MM.1S (cell line): ENCODE results near the gene GRM1.

ENCODE experiments used
- DNase-seq: peaks from one replicate; pipeline ENCODE4 v3.0.0-alpha.2; 2015
- H2AFZ ChIP-seq: fragments of 300-600 bp; sonication (generic); 2 replicates; pipeline ENCODE4 v1.6.0; 2016; ENCODE audit warnings: antibody characterized with exemption, low read length
- H3F3A ChIP-seq: fragments of 300-600 bp; sonication (generic); 2 replicates; pipeline ENCODE4 v1.6.1; 2016; ENCODE audit warnings: mild to moderate bottlenecking, antibody characterized with exemption, low read length, moderate library complexity, mixed read lengths; ENCODE audit not compliant: insufficient read depth
- H3K27ac ChIP-seq: fragments of 300-600 bp; sonication (generic); 2 replicates; pipeline ENCODE4 v1.5.1; 2016; ENCODE audit warnings: mild to moderate bottlenecking, low read length
- H3K27me3 ChIP-seq: fragments of 300-600 bp; sonication (generic); replicated peaks from 2 replicates; pipeline ENCODE4 v1.6.0; 2016; ENCODE audit warnings: low read length; ENCODE audit not compliant: insufficient read depth
- H3K36me3 ChIP-seq: fragments of 300-600 bp; sonication (generic); replicated peaks from 2 replicates; pipeline ENCODE4 v1.6.1; 2016; ENCODE audit warnings: mild to moderate bottlenecking, low read length, mixed read lengths; ENCODE audit not compliant: insufficient read depth
- H3K4me1 ChIP-seq: fragments of 300-600 bp; sonication (generic); 2 replicates; pipeline ENCODE4 v1.6.1; 2016; ENCODE audit warnings: low read length, mixed read lengths
- H3K4me2 ChIP-seq: fragments of 300-600 bp; sonication (generic); 2 replicates; pipeline ENCODE4 v1.6.0; 2016; ENCODE audit warnings: low read depth, low read length
- H3K4me3 ChIP-seq: fragments of 300-600 bp; sonication (generic); 2 replicates; pipeline ENCODE4 v1.5.1; 2016; ENCODE audit warnings: low read length, mixed read lengths
- H3K79me2 ChIP-seq: fragments of 300-600 bp; sonication (generic); 2 replicates; pipeline ENCODE4 v1.6.1; 2016; ENCODE audit warnings: mixed run types, low read length, mixed read lengths
- H3K9ac ChIP-seq: fragments of 300-600 bp; sonication (generic); 2 replicates; pipeline ENCODE4 v1.6.1; 2016; ENCODE audit warnings: low read length, mixed read lengths
- H3K9me2 ChIP-seq: fragments of 300-600 bp; sonication (generic); replicated peaks from 2 replicates; pipeline ENCODE4 v1.6.1; 2016; ENCODE audit warnings: mild to moderate bottlenecking, low read length, mixed read lengths; ENCODE audit not compliant: insufficient read depth
- H3K9me3 ChIP-seq: fragments of 300-600 bp; sonication (generic); replicated peaks from 2 replicates; pipeline ENCODE4 v1.6.1; 2016; ENCODE audit warnings: mild to moderate bottlenecking, low read length, mixed read lengths; ENCODE audit not compliant: insufficient read depth
- H4K20me1 ChIP-seq: fragments of 300-600 bp; sonication (generic); 2 replicates; pipeline ENCODE4 v1.6.1; 2016; ENCODE audit warnings: mild to moderate bottlenecking, low read length, moderate library complexity, mixed read lengths; ENCODE audit not compliant: insufficient read depth
- EZH2 ChIP-seq: fragments of 300-600 bp; sonication (generic); optimal IDR thresholded peaks from 2 replicates; pipeline ENCODE3; 2017; ENCODE audit warnings: low read depth, mild to moderate bottlenecking, antibody characterized with exemption, low read length, mixed read lengths
- EZH2phosphoT487 ChIP-seq: fragments of 300-600 bp; sonication (generic); IDR thresholded peaks from 2 replicates; pipeline ENCODE4 v1.6.1; 2018; ENCODE audit warnings: antibody characterized with exemption, low read length
- TF ChIP-seq, protein P1 (sequence below): fragments of 300-600 bp; sonication (generic); IDR thresholded peaks from 2 replicates; pipeline ENCODE4 v1.5.1; 2016; ENCODE audit warnings: antibody characterized with exemption, low read length, mixed read lengths

Gene GRM1

DNA sequence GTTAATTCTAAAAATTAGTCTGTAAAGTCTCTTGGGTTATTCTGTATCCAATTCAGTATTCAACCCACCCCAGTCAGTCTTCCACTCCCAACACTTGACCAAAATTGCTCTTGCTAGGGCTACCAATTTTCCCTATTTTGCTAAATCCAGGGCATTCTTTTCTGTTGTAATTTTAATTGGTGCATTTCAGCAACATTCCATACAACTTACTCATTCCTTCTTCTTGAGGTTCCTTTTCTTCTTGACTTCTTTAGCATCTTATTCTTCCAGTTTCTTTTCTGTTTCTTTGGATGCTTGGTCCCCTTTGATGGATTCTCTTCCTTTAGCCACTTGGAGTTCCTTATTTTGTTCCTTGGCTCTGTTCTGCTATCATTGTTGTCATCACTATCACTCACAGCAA, 11.2 kb upstream of the GRM1 start:
- H4K20me1 ChIP-seq, result no peaks in the 10 kb centered on the region
- no peaks in the 10 kb centered on the region for H3K9me3 ChIP-seq
- no peaks in the 10 kb centered on the region for H3F3A ChIP-seq
- no peak overlapping the region for H3K9ac ChIP-seq
- H3K27ac ChIP-seq, result no peak overlapping the region
- H3K27me3 ChIP-seq, result no peaks in the 10 kb centered on the region
- H3K36me3 ChIP-seq, result no peaks in the 10 kb centered on the region
- H3K4me2 ChIP-seq, result no peak overlapping the region
- H2AFZ ChIP-seq, result no peak overlapping the region
- TF ChIP-seq EZH2 (no peak), EZH2phosphoT487 (no peak)
- TF ChIP-seq, protein P1, sequence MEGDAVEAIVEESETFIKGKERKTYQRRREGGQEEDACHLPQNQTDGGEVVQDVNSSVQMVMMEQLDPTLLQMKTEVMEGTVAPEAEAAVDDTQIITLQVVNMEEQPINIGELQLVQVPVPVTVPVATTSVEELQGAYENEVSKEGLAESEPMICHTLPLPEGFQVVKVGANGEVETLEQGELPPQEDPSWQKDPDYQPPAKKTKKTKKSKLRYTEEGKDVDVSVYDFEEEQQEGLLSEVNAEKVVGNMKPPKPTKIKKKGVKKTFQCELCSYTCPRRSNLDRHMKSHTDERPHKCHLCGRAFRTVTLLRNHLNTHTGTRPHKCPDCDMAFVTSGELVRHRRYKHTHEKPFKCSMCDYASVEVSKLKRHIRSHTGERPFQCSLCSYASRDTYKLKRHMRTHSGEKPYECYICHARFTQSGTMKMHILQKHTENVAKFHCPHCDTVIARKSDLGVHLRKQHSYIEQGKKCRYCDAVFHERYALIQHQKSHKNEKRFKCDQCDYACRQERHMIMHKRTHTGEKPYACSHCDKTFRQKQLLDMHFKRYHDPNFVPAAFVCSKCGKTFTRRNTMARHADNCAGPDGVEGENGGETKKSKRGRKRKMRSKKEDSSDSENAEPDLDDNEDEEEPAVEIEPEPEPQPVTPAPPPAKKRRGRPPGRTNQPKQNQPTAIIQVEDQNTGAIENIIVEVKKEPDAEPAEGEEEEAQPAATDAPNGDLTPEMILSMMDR, result no peak
- no peaks in the 10 kb centered on the region for H3K79me2 ChIP-seq
- H3K4me1 ChIP-seq, result no peaks in the 10 kb centered on the region
- no peak for DNase-seq
- no peaks in the 10 kb centered on the region for H3K9me2 ChIP-seq
- H3K4me3 ChIP-seq, result no peak overlapping the region

DNA sequence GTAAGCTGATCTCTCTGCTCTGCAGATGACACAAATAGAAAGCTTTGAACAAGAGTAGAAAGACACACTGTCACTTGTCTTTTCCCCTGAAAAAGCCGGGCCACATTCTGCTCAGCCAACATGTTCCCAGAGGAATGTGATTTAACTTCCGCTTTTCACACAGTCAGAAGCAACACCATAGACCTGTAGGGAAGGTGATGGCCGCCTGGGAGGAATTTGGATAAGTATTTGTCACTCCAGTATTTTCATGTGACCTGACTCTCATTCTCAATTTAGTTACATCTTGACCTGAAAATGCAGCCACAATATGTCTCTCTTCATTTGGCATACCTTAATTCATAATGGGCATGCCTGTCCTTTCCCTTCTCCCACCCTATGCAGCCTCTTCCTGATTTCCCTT, 2.0 kb upstream of the GRM1 start:
- H3F3A ChIP-seq, result no peaks in the 10 kb centered on the region
- no peaks in the 10 kb centered on the region for H3K79me2 ChIP-seq
- H3K27me3 ChIP-seq, result no peaks in the 10 kb centered on the region
- H3K4me1 ChIP-seq, result no peaks in the 10 kb centered on the region
- no peak overlapping the region for H3K9ac ChIP-seq
- H2AFZ ChIP-seq, result no peak overlapping the region
- no peaks in the 10 kb centered on the region for H3K9me3 ChIP-seq
- H4K20me1 ChIP-seq, result no peaks in the 10 kb centered on the region
- no peak overlapping the region for H3K27ac ChIP-seq
- H3K4me2 ChIP-seq, result no peak overlapping the region
- TF ChIP-seq, protein P1, result no peak
- TF ChIP-seq EZH2 (no peak), EZH2phosphoT487 (no peak)
- H3K4me3 ChIP-seq, result no peak overlapping the region
- H3K9me2 ChIP-seq, result no peaks in the 10 kb centered on the region
- no peak for DNase-seq
- no peaks in the 10 kb centered on the region for H3K36me3 ChIP-seq

- Histone ChIP-seq H2AFZ (no peak overlapping the region), H3K9me2 (no peaks in the 10 kb centered on the region), H3K9me3 (no peaks in the 10 kb centered on the region), H3K9ac (no peak overlapping the region), H3K36me3 (no peaks in the 10 kb centered on the region), H3K27ac (no peak overlapping the region), H3K4me3 (no peak overlapping the region), H3K4me1 (no peaks in the 10 kb centered on the region), H3K4me2 (no peak overlapping the region), H3F3A (no peaks in the 10 kb centered on the region), H4K20me1 (no peaks in the 10 kb centered on the region), H3K79me2 (no peaks in the 10 kb centered on the region), H3K27me3 (no peaks in the 10 kb centered on the region)
- no peak for DNase-seq
- TF ChIP-seq EZH2, result no peak
- TF ChIP-seq, protein P1, result no peak
Observed at GRCh38 chr6:146027586-146028251, 1.1 kb upstream of the GRM1 start.
